SK-N-SH (cell line): ENCODE results near the gene CTSZ.

Experiments used
- CTCF ChIP-seq: fragments of 200-600 bp; sonication (generic); IDR thresholded peaks from 2 replicates; pipeline ENCODE4 v1.6.1; 2017; ENCODE audit warnings: antibody characterized with exemption, mild to moderate bottlenecking, moderate library complexity
- ELF1 ChIP-seq: IDR thresholded peaks from 2 replicates; pipeline ENCODE4 v1.4.0; 2012
- PBX3 ChIP-seq: IDR thresholded peaks from 2 replicates; pipeline ENCODE4; 2012
- REST ChIP-seq: IDR thresholded peaks from 2 replicates; pipeline ENCODE4 v1.6.1; 2012; ENCODE audit warnings: mild to moderate bottlenecking, low read depth, low read length, moderate library complexity

GRCh38 chr20:59031564-59032022, 24.5 kb upstream of the CTSZ start:
- no peak for TF ChIP-seq CTCF
- no peak for TF ChIP-seq PBX3
- TF ChIP-seq REST: no peak
- TF ChIP-seq ELF1: no peak
